Endothelial cell (in vitro differentiated cells): Measurements from ENCODE around the gene GAGE13. TPM values are rescaled to one million over a fixed set of nuclear protein-coding genes. Genes with fewer than 3 reads are reported as not detected.
"Not testable (repeated sequence)": the region's sequence is repeated elsewhere in the genome, so short reads cannot be mapped to it uniquely, and the experiment has no call there.

Experiments
- DNase-seq: peaks from one replicate; pipeline ENCODE4 v3.0.0; 2021; ENCODE audit warnings: low spot score
- H3K27ac Mint-ChIP-seq: one replicate; pipeline ENCODE4 v1.8.0; 2021; ENCODE audit warnings: mixed read lengths, inconsistent platforms; ENCODE audit not compliant: unreplicated experiment
- H3K27me3 Mint-ChIP-seq: one replicate; pipeline ENCODE4 v1.8.0; 2021; ENCODE audit warnings: mild to moderate bottlenecking, moderate library complexity, mixed read lengths, inconsistent platforms; ENCODE audit not compliant: unreplicated experiment
- H3K36me3 Mint-ChIP-seq: one replicate; pipeline ENCODE4 v1.8.0; 2021; ENCODE audit warnings: mild to moderate bottlenecking, low read depth, mixed read lengths, inconsistent platforms; ENCODE audit not compliant: unreplicated experiment
- H3K4me1 Mint-ChIP-seq: one replicate; pipeline ENCODE4 v1.8.0; 2021; ENCODE audit warnings: mild to moderate bottlenecking, mixed read lengths, inconsistent platforms; ENCODE audit not compliant: unreplicated experiment
- H3K4me3 Mint-ChIP-seq: one replicate; pipeline ENCODE4 v1.8.0; 2021; ENCODE audit warnings: mild to moderate bottlenecking, mixed read lengths, inconsistent platforms; ENCODE audit not compliant: unreplicated experiment
- H3K9me3 Mint-ChIP-seq: one replicate; pipeline ENCODE4 v1.8.0; 2021; ENCODE audit warnings: mixed read lengths, inconsistent platforms; ENCODE audit not compliant: unreplicated experiment
- total RNA-seq: library from RNA; stranded (reverse); fragmentation: NEBNext Ultra II Directional; extraction: Animal tissue kit (Norgen Biotek cat#: 25700); gene quantifications from one replicate; pipeline ENCODE4 v1.2.1, GENCODE V29; 2021; ENCODE audit not compliant: unreplicated experiment

Gene GAGE13
- total RNA-seq, 1 donor from 2014 or later = not detected

GRCh38 chrX:49346150-49346549, 14.8 kb downstream of the GAGE13 start:
- H3K27me3 Mint-ChIP-seq, H3K27ac Mint-ChIP-seq, H3K9me3 Mint-ChIP-seq, DNase-seq, H3K4me3 Mint-ChIP-seq, H3K36me3 Mint-ChIP-seq, H3K4me1 Mint-ChIP-seq: not testable (repeated sequence)

Other genes starting within 250 kb of the GAGE13 start
- gene GPKOW, start 207.8 kb upstream of the GAGE13 start, total RNA-seq = 28.8 TPM
- gene MAGIX, start 168.8 kb upstream of the GAGE13 start, total RNA-seq = 1.2 TPM
- 1.9 TPM for gene PLP2, start 159.7 kb upstream of the GAGE13 start, total RNA-seq
- 11.3 TPM for gene PRICKLE3, start 145.2 kb upstream of the GAGE13 start, total RNA-seq
- gene SYP, start 131.4 kb upstream of the GAGE13 start, total RNA-seq = 1.8 TPM
- 0.59 TPM for gene CACNA1F, start 98.2 kb upstream of the GAGE13 start, total RNA-seq
- 24.2 TPM for gene CCDC22, start 96.1 kb upstream of the GAGE13 start, total RNA-seq
- gene FOXP3, start 66.9 kb upstream of the GAGE13 start, total RNA-seq = 0.26 TPM
- 6.0 TPM for gene PPP1R3F, start 61.8 kb upstream of the GAGE13 start, total RNA-seq
- not detected for gene GAGE10, start 27.9 kb upstream of the GAGE13 start, total RNA-seq
- gene GAGE12J, start 9.5 kb upstream of the GAGE13 start, total RNA-seq = not detected
- gene GAGE12C, start 200.6 kb downstream of the GAGE13 start, total RNA-seq = not detected
- not detected for gene GAGE12D, start 210.2 kb downstream of the GAGE13 start, total RNA-seq
- not detected for gene GAGE12E, start 219.7 kb downstream of the GAGE13 start, total RNA-seq
- not detected for gene GAGE12F, start 229.3 kb downstream of the GAGE13 start, total RNA-seq
- not detected for gene GAGE12G, start 238.8 kb downstream of the GAGE13 start, total RNA-seq
- not detected for gene GAGE12H, start 248.4 kb downstream of the GAGE13 start, total RNA-seq